ENCODE data around the gene OR6S1.

GRCh38 chr14:20632831-20633691 is 8.4 kb downstream of the OR6S1 start:
- TF ChIP-seq CTCF (IDR thresholded peaks at IDR 0.05) (no peak), ZFX (IDR thresholded peaks at IDR 0.05; ENCODE audit: borderline replicate concordance) (no peak)

Measured in 22Rv1 (cell line).